Retinal pigment epithelial cell (primary cell): ENCODE results near the gene LRIG2.
"Not testable (repeated sequence)": the region's sequence is repeated elsewhere in the genome, so short reads cannot be mapped to it uniquely, and the experiment has no call there.

Experiments used
- DNase-seq: peaks from one replicate; pipeline ENCODE4 v3.0.0-alpha.2; 2010; ENCODE audit warnings: low read depth
- H3K4me3 ChIP-seq: 2 replicates; pipeline ENCODE4 v1.5.1; 2011; ENCODE audit warnings: mild to moderate bottlenecking, low read length, control low read depth, moderate library complexity
- CTCF ChIP-seq: conservative IDR thresholded peaks from 2 replicates; pipeline ENCODE4 v1.5.1; 2011; ENCODE audit warnings: low read depth, low read length, control low read depth, inconsistent platforms

Gene LRIG2

GRCh38 chr1:113048064-113048463 lies 24.9 kb upstream of the LRIG2 start:
- no peak for TF ChIP-seq CTCF
- no peak for DNase-seq
- no peak overlapping the region for H3K4me3 ChIP-seq

DNA sequence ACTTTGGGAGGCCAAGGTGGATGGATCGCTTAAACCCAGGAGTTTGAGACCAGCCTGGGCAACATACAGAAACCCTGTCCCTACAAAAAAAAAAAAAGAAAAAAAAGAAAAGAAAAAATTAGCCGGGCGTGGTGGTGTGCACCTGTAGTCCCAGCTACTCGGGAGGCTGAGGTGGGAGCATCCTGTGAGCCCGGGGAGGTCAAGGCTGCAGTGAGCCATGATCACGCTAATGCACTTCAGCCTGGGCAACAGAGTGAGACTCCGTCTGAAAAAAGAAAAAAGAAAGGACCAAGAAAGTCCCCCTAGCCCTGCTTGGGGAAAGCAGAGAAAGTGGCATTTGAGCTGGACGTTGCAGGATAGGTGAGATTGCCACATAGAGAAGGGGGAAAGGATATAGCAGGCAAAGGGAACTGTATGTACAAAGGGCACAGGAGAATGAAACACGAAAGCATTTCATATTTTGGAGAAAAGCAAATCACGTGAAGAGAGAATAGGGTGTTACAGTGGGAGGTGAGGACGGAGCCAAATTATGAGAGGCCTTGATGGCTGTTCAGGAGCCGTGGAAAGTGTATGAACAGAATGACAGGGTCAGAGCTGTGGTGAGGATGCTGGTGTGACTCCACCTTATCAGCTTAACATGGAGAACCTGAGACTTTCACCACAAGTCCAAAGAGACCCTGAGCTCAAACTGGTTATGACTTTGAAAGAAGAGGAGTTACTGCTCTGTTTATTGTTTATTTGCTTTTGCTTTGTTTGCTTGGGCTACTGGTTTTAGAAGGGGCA lies 19.5 kb upstream of the LRIG2 start:
- DNase-seq = no peak
- TF ChIP-seq CTCF = no peak
- no peak overlapping the region for H3K4me3 ChIP-seq

DNA sequence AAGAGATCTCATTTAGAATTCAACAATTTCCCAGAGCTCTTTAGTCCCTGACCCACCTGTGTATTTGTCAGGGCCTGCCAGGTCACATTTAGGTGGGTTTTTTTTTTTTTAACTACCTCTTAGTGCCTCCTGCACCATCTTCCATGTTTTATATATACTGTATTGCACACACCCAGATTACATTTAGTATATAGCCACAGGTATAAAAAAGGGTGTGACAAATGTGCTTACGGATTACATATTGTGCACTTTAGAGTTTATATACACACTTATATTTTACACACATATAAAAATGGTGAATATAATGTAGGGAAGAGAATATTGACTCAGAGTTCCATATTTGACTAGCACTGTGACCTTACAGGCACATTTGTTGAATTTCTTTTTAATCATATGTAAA lies 17.4 kb upstream of the LRIG2 start:
- TF ChIP-seq CTCF = no peak
- DNase-seq = no peak

GRCh38 chr1:113057006-113057405 lies 16.0 kb upstream of the LRIG2 start:
- TF ChIP-seq CTCF = no peak
- no peak for DNase-seq
- H3K4me3 ChIP-seq = no peak overlapping the region

More for the DNA sequence above, 17.4 kb upstream of the LRIG2 start:
- no peak overlapping the region for H3K4me3 ChIP-seq

DNA sequence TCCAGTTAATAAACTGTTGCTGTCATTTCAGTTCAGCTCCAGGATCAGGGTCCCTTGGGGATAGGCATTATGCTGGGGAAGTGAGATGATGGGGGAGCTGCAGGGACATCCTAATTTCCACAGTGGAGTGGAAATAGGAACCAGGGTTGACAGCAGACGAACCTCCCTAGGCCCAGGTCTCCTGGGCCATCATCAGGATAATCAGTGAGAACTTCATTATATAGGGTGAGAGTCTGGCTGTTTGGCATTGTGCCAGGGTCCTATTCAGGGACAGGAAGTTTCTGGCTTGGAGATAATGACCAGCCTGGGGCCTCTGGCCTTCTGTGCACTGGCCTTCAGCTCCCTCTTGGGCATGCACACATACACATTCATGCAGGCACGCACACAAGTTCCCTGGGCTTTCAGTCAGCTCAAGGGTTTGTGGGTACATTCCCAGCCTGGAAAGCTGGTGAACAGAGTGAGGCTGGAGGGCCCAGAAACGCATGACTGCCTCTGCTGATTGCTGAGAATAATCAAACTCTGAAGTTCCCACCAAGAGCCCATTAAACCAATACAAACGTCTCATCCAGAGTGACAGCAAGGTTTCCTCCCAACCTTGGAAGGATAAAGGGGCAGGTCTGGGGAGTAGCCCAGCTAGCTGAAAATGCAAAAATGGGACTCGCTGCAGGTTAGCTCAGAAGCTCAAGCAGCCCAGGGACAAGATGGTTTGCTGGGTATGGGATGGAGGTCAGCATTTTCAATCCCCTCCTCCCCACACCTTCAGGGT lies 13.9 kb upstream of the LRIG2 start:
- no peak for DNase-seq
- no peak overlapping the region for H3K4me3 ChIP-seq
- TF ChIP-seq CTCF = no peak

- H3K4me3 ChIP-seq, DNase-seq: not testable (repeated sequence)
Measured at GRCh38 chr1:113063456-113063855, 9.5 kb upstream of the LRIG2 start.

- peak overlapping the region; percentile 95 for H3K4me3 ChIP-seq
- TF ChIP-seq CTCF = no peak
- no peak for DNase-seq
Measured at GRCh38 chr1:113072141-113072756, 749 bp upstream of the LRIG2 start.
